ENCODE results near the gene CDK6.

CDK6 gene

GRCh38 chr7:92563345-92563744, 273.0 kb downstream of the CDK6 start:
- no peak for DNase-seq

- no peak for DNase-seq
These were observed 275.8 kb downstream of the CDK6 start for GRCh38 chr7:92560602-92561001.

- DNase-seq: no peak
These were observed 278.5 kb downstream of the CDK6 start for GRCh38 chr7:92557808-92558362.

- DNase-seq: no peak
These were observed 279.1 kb downstream of the CDK6 start for GRCh38 chr7:92557249-92557648.

All from activated naive CD4-positive, alpha-beta T cell treated with Interleukin-2 at 50 U/mL for 16 hours (primary cell).